Caco-2 (cell line): Measurements from ENCODE around the gene PSG6. TPM values are rescaled to one million over a fixed set of nuclear protein-coding genes. Genes with fewer than 3 reads are reported as not detected.
"Not testable (repeated sequence)": the region's sequence is repeated elsewhere in the genome, so short reads cannot be mapped to it uniquely, and the experiment has no call there.

ENCODE experiments used
- BruUV-seq: library from RNA; stranded (reverse); fragments of 400-500 nt; replicated peaks from 2 replicates; lab custom pipeline; 2021; lab: Mats Ljungman, UMichigan
- CTCF ChIA-PET: fragments of 300-600 bp; sonication (Branson Sonifier 250); formaldehyde crosslinking; loops from one replicate; lab custom pipeline; 2022; ENCODE audit warnings: antibody characterized with exemption; lab: Charles Lee
- POLR2A ChIA-PET: fragments of 300-600 bp; sonication (Branson Sonifier 250); formaldehyde crosslinking; loops from one replicate; lab custom pipeline; 2022; ENCODE audit warnings: antibody characterized with exemption; lab: Charles Lee
- DNase-seq, 2 experiments: peaks; one replicate each; pipeline versions ENCODE4 v3.0.0 to v3.0.0-alpha.2; 2020 to 2022
- H3K27me3 ChIP-seq: replicated peaks from 2 replicates; pipeline ENCODE4 v1.6.0; 2011; ENCODE audit warnings: low read length; ENCODE audit not compliant: control insufficient read depth, insufficient read depth
- H3K36me3 ChIP-seq: 2 replicates; pipeline ENCODE4 v1.5.1; 2011; ENCODE audit warnings: low read length; ENCODE audit not compliant: control insufficient read depth, insufficient read depth
- H3K4me1 ChIP-seq: fragments of 250-450 bp; sonication (Bioruptor Pico); 2 replicates; pipeline ENCODE4 v1.5.1; 2020; ENCODE audit warnings: mild to moderate bottlenecking
- H3K4me3 ChIP-seq: 2 replicates; pipeline ENCODE4 v1.5.1; 2011; ENCODE audit warnings: low read depth, mild to moderate bottlenecking, control low read depth, low read length
- H3K9me3 ChIP-seq: fragments of 250-450 bp; sonication (Bioruptor Pico); 2 replicates; pipeline ENCODE4 v1.5.1; 2020; ENCODE audit warnings: mild to moderate bottlenecking, moderate library complexity
- H3K27ac Mint-ChIP-seq: one replicate; pipeline ENCODE4 v1.8.0; 2022; ENCODE audit warnings: mixed read lengths; ENCODE audit not compliant: unreplicated experiment
- H3K27me3 Mint-ChIP-seq: one replicate; pipeline ENCODE4 v1.8.0; 2022; ENCODE audit warnings: mixed read lengths; ENCODE audit not compliant: insufficient read depth, unreplicated experiment
- H3K36me3 Mint-ChIP-seq: one replicate; pipeline ENCODE4 v1.8.0; 2022; ENCODE audit warnings: mild to moderate bottlenecking, mixed read lengths; ENCODE audit not compliant: insufficient read depth, unreplicated experiment
- H3K4me1 Mint-ChIP-seq: one replicate; pipeline ENCODE4 v1.8.0; 2022; ENCODE audit warnings: low read depth, mixed read lengths; ENCODE audit not compliant: unreplicated experiment
- H3K4me3 Mint-ChIP-seq: one replicate; pipeline ENCODE4 v1.8.0; 2022; ENCODE audit warnings: mild to moderate bottlenecking, moderate library complexity, mixed read lengths; ENCODE audit not compliant: unreplicated experiment
- H3K9me3 Mint-ChIP-seq: one replicate; pipeline ENCODE4 v1.8.0; 2022; ENCODE audit warnings: mixed read lengths; ENCODE audit not compliant: unreplicated experiment
- CTCF ChIP-seq, 2 experiments: fragments of 200-600 bp in 1 of 2; IDR thresholded peaks; 1 replicate in 1 of 2; 2 replicates in 1 of 2; pipeline versions ENCODE4 v1.5.1 to v1.8.0; 2011 to 2022; ENCODE audit warnings: antibody characterized with exemption in 1 of 2, control low read depth in 1 of 2, inconsistent platforms in 1 of 2, low read depth in 1 of 2, low read length in 1 of 2, mild to moderate bottlenecking in 1 of 2, moderate library complexity in 1 of 2; ENCODE audit not compliant: insufficient read depth in 1 of 2, severe bottlenecking in 1 of 2, unreplicated experiment in 1 of 2
- intact Hi-C: fragments of 100-400 bp; cut with micrococcal nuclease; formaldehyde crosslinking; loops from one replicate; pipeline ENCODE4 v1.10.0; 2022; ENCODE audit not compliant: unreplicated experiment
- total RNA-seq: library from RNA; stranded (reverse); gene quantifications from 2 replicates; pipeline ENCODE4 v1.2.3, GENCODE V29; 2022

PSG6 gene
- total RNA-seq, 1 experiment from 2014 or later = 0.18 TPM

DNA sequence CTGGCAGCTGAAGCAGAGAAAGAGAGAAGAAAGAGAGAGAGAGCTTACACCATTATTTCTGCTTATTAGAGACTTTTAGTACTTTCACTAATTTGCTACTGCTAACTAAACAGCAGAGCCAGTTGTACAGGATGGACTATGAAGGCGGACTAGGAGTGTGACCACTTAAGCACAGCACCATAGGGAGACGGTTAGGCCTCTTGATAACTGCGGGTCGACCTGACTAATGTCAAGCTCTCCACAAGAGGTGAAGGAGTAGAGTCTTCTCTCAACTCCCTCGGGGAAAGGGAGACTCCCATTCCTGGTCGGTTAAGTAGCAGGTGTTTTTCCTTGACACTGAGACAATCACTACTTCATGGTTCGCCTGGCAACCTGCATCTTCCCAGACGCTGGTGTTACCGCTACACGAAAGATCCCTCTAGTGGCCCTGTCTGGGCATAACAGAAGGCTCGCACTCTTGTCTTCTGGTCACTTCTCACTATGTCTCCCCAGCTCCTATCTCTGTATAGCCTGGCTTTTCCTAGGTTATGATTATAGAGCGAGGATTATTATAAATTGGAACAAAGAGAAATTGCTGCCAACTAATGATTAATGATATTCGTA is 24.6 kb upstream of the PSG6 start:
- no TSS peak for BruUV-seq
- no peak overlapping the region for H3K4me3 Mint-ChIP-seq
- H3K36me3 Mint-ChIP-seq = no peaks in the 10 kb centered on the region
- peaks cover 23% of the 10 kb centered on the region for H3K9me3 Mint-ChIP-seq
- no peaks in the 10 kb centered on the region for H3K27me3 ChIP-seq
- no peaks in the 10 kb centered on the region for H3K4me1 ChIP-seq
- TF ChIP-seq CTCF (IDR thresholded peaks at IDR 0.05; ENCODE audit: insufficient read depth in 1 of 2, low read depth in 1 of 2, low read length in 1 of 2, severe bottlenecking in 1 of 2, unreplicated experiment in 1 of 2) = peak in 1 of 2 experiments; percentile 54
- CTCF ChIA-PET = no interaction called here
- no peak overlapping the region for H3K4me3 ChIP-seq
- H3K9me3 ChIP-seq = peaks cover 4% of the 10 kb centered on the region
- intact Hi-C loops = no loop called here
- H3K4me1 Mint-ChIP-seq = no peaks in the 10 kb centered on the region
- no peaks in the 10 kb centered on the region for H3K27me3 Mint-ChIP-seq
- peak in 1 of 2 experiments; percentile 25 for DNase-seq
- no peaks in the 10 kb centered on the region for H3K36me3 ChIP-seq
- no peak overlapping the region for H3K27ac Mint-ChIP-seq
- POLR2A ChIA-PET = no interaction called here

- H3K4me1 ChIP-seq, H3K36me3 ChIP-seq, H3K9me3 ChIP-seq, intact Hi-C loops, H3K4me3 Mint-ChIP-seq, CTCF ChIA-PET, H3K4me3 ChIP-seq, H3K27me3 ChIP-seq, BruUV-seq, DNase-seq, H3K36me3 Mint-ChIP-seq, POLR2A ChIA-PET, H3K27me3 Mint-ChIP-seq: not testable (repeated sequence)
- Mint-ChIP-seq H3K27ac (peak within 1 kb of the TSS; percentile 62), H3K4me1 (peaks cover 12% of the 10 kb centered on the region), H3K9me3 (peaks cover 21% of the 10 kb centered on the region)
Measured at GRCh38 chr19:42937107-42937506, 19.4 kb upstream of the PSG6 start, which contains the start of gene PSG7. TSS of gene PSG7 (minus strand) at chr19:42937207. CDS start at chr19:42937076, 131 bp downstream.

- BruUV-seq, H3K27me3 ChIP-seq, POLR2A ChIA-PET, H3K36me3 ChIP-seq, H3K4me3 Mint-ChIP-seq, CTCF ChIA-PET, H3K27ac Mint-ChIP-seq, H3K4me3 ChIP-seq, H3K27me3 Mint-ChIP-seq, intact Hi-C loops, H3K9me3 ChIP-seq, DNase-seq, H3K4me1 ChIP-seq, H3K36me3 Mint-ChIP-seq: not testable (repeated sequence)
- Mint-ChIP-seq H3K9me3 (peaks cover 32% of the 10 kb centered on the region), H3K4me1 (peaks cover 18% of the 10 kb centered on the region)
Measured at GRCh38 chr19:42934726-42935125, 17.0 kb upstream of the PSG6 start.

DNA sequence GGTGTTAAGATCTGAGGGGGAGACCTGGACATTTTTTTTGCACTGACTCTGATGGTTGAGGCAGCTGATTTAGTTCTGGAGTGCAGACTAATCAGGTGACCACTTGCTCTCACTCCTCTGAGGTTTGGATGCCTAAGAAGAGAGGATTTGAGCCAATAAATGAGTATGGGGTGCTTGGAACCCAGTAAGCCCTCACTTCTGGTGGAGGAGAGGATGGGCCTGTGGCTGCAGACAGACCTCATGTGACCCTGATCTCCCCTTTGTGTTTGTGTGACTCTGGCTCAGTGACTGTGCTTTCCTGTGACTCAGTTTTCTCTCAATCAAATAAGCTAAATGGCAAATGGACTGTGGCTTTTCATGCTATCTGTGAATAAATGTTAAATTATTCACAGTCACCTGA is 16.5 kb upstream of the PSG6 start:
- POLR2A ChIA-PET, H3K4me1 ChIP-seq, intact Hi-C loops, H3K9me3 ChIP-seq, H3K4me3 Mint-ChIP-seq, H3K36me3 ChIP-seq, H3K27ac Mint-ChIP-seq, H3K27me3 Mint-ChIP-seq, DNase-seq, H3K4me3 ChIP-seq, H3K36me3 Mint-ChIP-seq, BruUV-seq, CTCF ChIA-PET, H3K27me3 ChIP-seq: not testable (repeated sequence)
- Mint-ChIP-seq H3K9me3 (peaks cover 32% of the 10 kb centered on the region), H3K4me1 (peaks cover 18% of the 10 kb centered on the region)

- H3K36me3 Mint-ChIP-seq, H3K4me1 ChIP-seq, intact Hi-C loops, BruUV-seq, CTCF ChIA-PET, POLR2A ChIA-PET, H3K9me3 ChIP-seq, DNase-seq, H3K4me3 ChIP-seq, H3K27me3 ChIP-seq, H3K4me3 Mint-ChIP-seq, H3K27me3 Mint-ChIP-seq, H3K36me3 ChIP-seq: not testable (repeated sequence)
- Mint-ChIP-seq H3K9me3 (peaks cover 29% of the 10 kb centered on the region), H3K27ac (peak overlapping the region; percentile 6), H3K4me1 (peaks cover 18% of the 10 kb centered on the region)
Measured at GRCh38 chr19:42933412-42933811, 15.7 kb upstream of the PSG6 start.

GRCh38 chr19:42932485-42933101 is 14.9 kb upstream of the PSG6 start:
- H3K27me3 Mint-ChIP-seq, H3K27me3 ChIP-seq, CTCF ChIA-PET, BruUV-seq, POLR2A ChIA-PET, H3K9me3 ChIP-seq, intact Hi-C loops, H3K4me1 ChIP-seq, H3K4me3 ChIP-seq, H3K4me3 Mint-ChIP-seq, H3K36me3 Mint-ChIP-seq, H3K36me3 ChIP-seq: not testable (repeated sequence)
- DNase-seq = peak; percentile 19 to 58
- peaks cover 18% of the 10 kb centered on the region for H3K4me1 Mint-ChIP-seq
- H3K27ac Mint-ChIP-seq = peak overlapping the region; percentile 6
- H3K9me3 Mint-ChIP-seq = peaks cover 26% of the 10 kb centered on the region
